Tibial nerve (tissue), 4 donors: ENCODE results near the gene SPATA46. TPM values are rescaled to one million over a fixed set of nuclear protein-coding genes. Genes with fewer than 3 reads are reported as not detected.
"Not testable (repeated sequence)": the region's sequence is repeated elsewhere in the genome, so short reads cannot be mapped to it uniquely, and the experiment has no call there.

Experiments used
- DNase-seq, 2 donors: peaks; one replicate each; pipeline ENCODE4 v3.0.0-alpha.2; 2019; ENCODE audit warnings: low spot score in 2 of 2
- H3K27ac ChIP-seq, 4 donors: fragments of 200-600 bp; sonication (generic) in 3 of 4; one replicate each; pipeline ENCODE4 v1.5.1; 2017 to 2019; ENCODE audit warnings: mild to moderate bottlenecking in 1 of 4
- H3K27me3 ChIP-seq, 2 donors: fragments of 200-600 bp; sonication (generic) in 1 of 2; one replicate each; pipeline versions ENCODE4 v1.5.1 to v1.6.0; 2017 to 2019
- H3K36me3 ChIP-seq, 3 donors: fragments of 200-600 bp; sonication (generic); one replicate each; pipeline ENCODE4 v1.5.1; 2018 to 2019
- H3K4me1 ChIP-seq, 4 donors: fragments of 200-600 bp; sonication (generic) in 3 of 4; one replicate each; pipeline ENCODE4 v1.5.1; 2017 to 2019
- H3K4me3 ChIP-seq, 4 donors: fragments of 200-600 bp; sonication (generic) in 3 of 4; one replicate each; pipeline ENCODE4 v1.5.1; 2017 to 2019; ENCODE audit warnings: mild to moderate bottlenecking in 1 of 4, moderate library complexity in 1 of 4
- H3K9me3 ChIP-seq, 4 donors: fragments of 200-600 bp; sonication (generic) in 3 of 4; one replicate each; pipeline ENCODE4 v1.5.1; 2017 to 2019
- EP300 ChIP-seq, 2 donors: sonication (generic); formaldehyde crosslinking; IDR thresholded peaks; one replicate each; pipeline ENCODE4 v1.6.1; 2017; ENCODE audit warnings: antibody characterized with exemption in 2 of 2, mild to moderate bottlenecking in 1 of 2
- POLR2A ChIP-seq, 2 donors: fragments of 450-650 bp; IDR thresholded peaks; one replicate each; pipeline ENCODE4 v1.6.1; 2017; ENCODE audit warnings: antibody characterized with exemption in 2 of 2, mild to moderate bottlenecking in 2 of 2, moderate library complexity in 2 of 2
- WGBS, 2 donors: methylation state at CpG; one replicate each; pipeline ENCODE4 v1.1.5; 2018; 5-methylcytosine and 5-hydroxymethylcytosine counted together
- total RNA-seq, 4 donors: library from RNA; depleted of rRNA; stranded (reverse); fragments of >200 nt; gene quantifications; one replicate each; pipeline ENCODE4 v1.1.0, GENCODE V29; 2016
- TF ChIP-seq, protein P1 (sequence below), 5 experiments: fragments of 200-600 bp in 3 of 5; fragments of 450-650 bp in 2 of 5; sonication (generic) in 3 of 5; IDR thresholded peaks; one replicate each; pipeline ENCODE4 v1.5.1; 2016 to 2019; ENCODE audit warnings: antibody characterized with exemption in 5 of 5, mild to moderate bottlenecking in 3 of 5, moderate library complexity in 2 of 5

Gene SPATA46
- total RNA-seq, 4 donors from 2014 or later = not detected

- Histone ChIP-seq H3K27ac (no peak overlapping the region), H3K36me3 (peaks cover 0 to 22% (median 0%) of the 10 kb centered on the region in 3 donors), H3K27me3 (no peaks in the 10 kb centered on the region), H3K4me1 (no peaks in the 10 kb centered on the region), H3K9me3 (no peaks in the 10 kb centered on the region), H3K4me3 (no peak overlapping the region)
- TF ChIP-seq EP300 (IDR thresholded peaks at IDR 0.05) (no peak), POLR2A (IDR thresholded peaks at IDR 0.05) (no peak)
- TF ChIP-seq, protein P1, sequence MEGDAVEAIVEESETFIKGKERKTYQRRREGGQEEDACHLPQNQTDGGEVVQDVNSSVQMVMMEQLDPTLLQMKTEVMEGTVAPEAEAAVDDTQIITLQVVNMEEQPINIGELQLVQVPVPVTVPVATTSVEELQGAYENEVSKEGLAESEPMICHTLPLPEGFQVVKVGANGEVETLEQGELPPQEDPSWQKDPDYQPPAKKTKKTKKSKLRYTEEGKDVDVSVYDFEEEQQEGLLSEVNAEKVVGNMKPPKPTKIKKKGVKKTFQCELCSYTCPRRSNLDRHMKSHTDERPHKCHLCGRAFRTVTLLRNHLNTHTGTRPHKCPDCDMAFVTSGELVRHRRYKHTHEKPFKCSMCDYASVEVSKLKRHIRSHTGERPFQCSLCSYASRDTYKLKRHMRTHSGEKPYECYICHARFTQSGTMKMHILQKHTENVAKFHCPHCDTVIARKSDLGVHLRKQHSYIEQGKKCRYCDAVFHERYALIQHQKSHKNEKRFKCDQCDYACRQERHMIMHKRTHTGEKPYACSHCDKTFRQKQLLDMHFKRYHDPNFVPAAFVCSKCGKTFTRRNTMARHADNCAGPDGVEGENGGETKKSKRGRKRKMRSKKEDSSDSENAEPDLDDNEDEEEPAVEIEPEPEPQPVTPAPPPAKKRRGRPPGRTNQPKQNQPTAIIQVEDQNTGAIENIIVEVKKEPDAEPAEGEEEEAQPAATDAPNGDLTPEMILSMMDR (IDR thresholded peaks at IDR 0.05) = no peak
- 90 to 96% methylated on average over 10 of the region's 10 CpGs for WGBS, 2 donors
- DNase-seq = no peak
Measured at GRCh38 chr1:162359523-162360236, 17.0 kb downstream of the SPATA46 start.

DNA sequence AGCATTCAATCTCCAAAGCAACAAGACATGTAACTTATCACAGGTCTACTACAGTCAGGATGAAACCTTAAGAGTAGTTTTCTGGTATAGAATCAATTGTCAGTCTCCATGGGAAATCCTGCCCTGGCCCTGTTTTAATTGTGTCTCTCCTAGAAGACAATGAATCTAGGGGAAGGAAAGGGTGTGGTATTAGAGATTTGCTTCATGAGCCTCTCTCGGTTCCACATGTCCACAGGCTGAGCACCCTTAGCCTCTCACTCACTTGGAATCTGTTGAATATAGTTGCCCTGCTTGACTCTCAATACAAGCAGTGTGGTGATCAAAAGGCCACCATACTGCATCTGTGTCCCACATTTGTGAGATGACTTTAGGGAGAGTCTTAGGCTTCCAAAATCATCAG is 17.7 kb downstream of the SPATA46 start:
- TF ChIP-seq EP300 (IDR thresholded peaks at IDR 0.05) (no peak), POLR2A (IDR thresholded peaks at IDR 0.05) (no peak)
- TF ChIP-seq, protein P1 (IDR thresholded peaks at IDR 0.05) = no peak
- H3K27ac ChIP-seq = no peak overlapping the region
- no peaks in the 10 kb centered on the region for H3K27me3 ChIP-seq
- DNase-seq = no peak
- whole genome bisulfite sequencing, 2 donors = 50 to 63% methylated on average over 1 of the region's 1 CpG
- no peaks in the 10 kb centered on the region for H3K4me1 ChIP-seq
- H3K4me3 ChIP-seq = no peak overlapping the region
- H3K9me3 ChIP-seq = no peaks in the 10 kb centered on the region
- H3K36me3 ChIP-seq = peaks cover 0 to 22% (median 0%) of the 10 kb centered on the region in 3 donors

DNA sequence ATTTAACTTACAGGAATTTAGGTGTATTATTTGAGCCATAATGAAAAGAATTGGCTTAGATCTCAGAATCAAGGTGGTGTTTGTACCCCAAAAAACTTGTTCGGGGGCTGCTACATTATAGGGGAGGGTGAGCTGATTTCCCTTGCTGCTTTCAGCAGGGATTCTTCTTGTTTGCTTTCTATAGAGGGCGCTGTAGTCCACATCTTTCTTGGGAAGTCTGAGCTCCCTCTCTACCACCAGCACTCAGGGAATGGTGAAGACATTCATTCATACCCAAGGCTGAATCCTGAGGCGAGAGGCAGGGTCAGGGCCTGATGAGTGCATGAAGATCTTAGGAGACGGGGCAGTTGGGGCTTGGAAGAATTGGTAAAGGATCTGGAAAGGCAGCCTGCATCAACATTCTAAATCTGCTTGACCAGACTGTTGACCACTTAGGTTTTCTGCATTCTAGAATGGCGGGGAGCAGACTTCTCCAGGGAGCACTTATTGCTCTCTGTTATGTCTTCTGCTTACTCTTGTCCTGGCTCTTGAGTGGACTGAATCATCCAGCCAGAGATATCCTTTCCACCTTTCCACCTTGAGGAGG is 18.9 kb downstream of the SPATA46 start:
- Histone ChIP-seq H3K9me3 (no peaks in the 10 kb centered on the region), H3K4me1 (no peaks in the 10 kb centered on the region), H3K27me3 (no peaks in the 10 kb centered on the region), H3K4me3 (no peak overlapping the region), H3K36me3 (peaks cover 0 to 22% (median 0%) of the 10 kb centered on the region in 3 donors), H3K27ac (no peak overlapping the region)
- TF ChIP-seq, protein P1 (IDR thresholded peaks at IDR 0.05) = peak in 4 of 5 experiments; percentile 11 to 26 (median 20)
- no peak for TF ChIP-seq POLR2A (IDR thresholded peaks at IDR 0.05)
- no peak for DNase-seq
- 50 to 57% methylated on average over 5 of the region's 5 CpGs for WGBS, 2 donors

DNA sequence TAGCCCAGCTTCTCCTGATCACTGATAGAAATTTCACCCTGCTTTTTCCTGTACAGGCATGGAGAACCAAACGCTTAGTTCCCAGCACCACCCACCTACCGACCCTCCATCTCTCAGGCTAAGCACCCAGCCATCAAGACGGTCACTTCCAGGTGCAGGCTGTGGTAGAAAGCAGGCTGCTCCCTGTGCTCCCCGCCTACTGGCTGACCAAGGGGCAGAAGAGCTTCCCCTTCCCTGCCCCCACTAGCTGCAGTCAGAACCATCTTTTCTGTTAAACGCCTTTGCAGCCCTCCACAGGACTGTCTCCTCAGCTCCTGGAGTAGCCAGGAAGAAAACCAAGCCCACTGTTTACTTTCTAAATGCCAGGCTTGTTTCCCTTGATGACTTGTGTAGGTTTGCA is 23.0 kb downstream of the SPATA46 start:
- 74 to 82% methylated on average over 5 of the region's 5 CpGs for WGBS, 2 donors
- H3K27me3 ChIP-seq = no peaks in the 10 kb centered on the region
- no peaks in the 10 kb centered on the region for H3K9me3 ChIP-seq
- peaks cover 0 to 13% (median 3%) of the 10 kb centered on the region in 4 donors for H3K4me1 ChIP-seq
- TF ChIP-seq, protein P1 (IDR thresholded peaks at IDR 0.05) = no peak
- TF ChIP-seq EP300 (IDR thresholded peaks at IDR 0.05) (no peak), POLR2A (IDR thresholded peaks at IDR 0.05) (no peak)
- H3K36me3 ChIP-seq = peaks cover 0 to 22% (median 0%) of the 10 kb centered on the region in 3 donors
- no peak overlapping the region for H3K4me3 ChIP-seq
- no peak for DNase-seq
- no peak overlapping the region for H3K27ac ChIP-seq

DNA sequence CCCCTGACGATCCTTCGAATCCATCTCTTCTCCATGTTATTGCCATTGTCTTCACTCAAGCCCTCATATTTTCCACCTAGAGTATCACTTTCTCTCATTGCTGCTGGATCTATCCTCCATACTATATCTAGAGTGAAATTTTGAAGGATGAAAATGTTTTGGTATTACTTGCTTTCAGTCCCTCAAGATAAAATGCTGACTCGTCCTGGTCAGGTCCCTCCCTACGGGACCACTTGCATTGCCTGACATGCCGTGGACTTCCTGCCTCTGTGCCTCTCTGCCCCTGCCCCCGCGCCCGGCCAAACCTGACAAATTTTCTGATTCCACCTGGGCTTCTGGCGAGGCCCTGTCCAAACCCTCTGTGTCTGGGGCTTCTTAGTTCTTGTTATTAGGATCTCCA is 23.6 kb downstream of the SPATA46 start:
- TF ChIP-seq, protein P1 (IDR thresholded peaks at IDR 0.05) = no peak
- no peak for TF ChIP-seq EP300 (IDR thresholded peaks at IDR 0.05)
- TF ChIP-seq POLR2A (IDR thresholded peaks at IDR 0.05) = no peak
- Histone ChIP-seq H3K4me3 (no peak overlapping the region), H3K27ac (no peak overlapping the region), H3K27me3 (no peaks in the 10 kb centered on the region), H3K4me1 (peaks cover 0 to 13% (median 3%) of the 10 kb centered on the region in 4 donors), H3K36me3 (peaks cover 0 to 22% (median 0%) of the 10 kb centered on the region in 3 donors), H3K9me3 (no peaks in the 10 kb centered on the region)
- 88 to 91% methylated on average over 9 of the region's 9 CpGs for WGBS, 2 donors
- DNase-seq = no peak

GRCh38 chr1:162351874-162352273 is 24.8 kb downstream of the SPATA46 start:
- H3K27me3 ChIP-seq, DNase-seq: not testable (repeated sequence)
- WGBS, 2 donors = 69 to 86% methylated on average over 3 to 4 of the region's 4 CpGs

More at GRCh38 chr1:162351874-162352273, 24.8 kb downstream of the SPATA46 start:
- H3K4me3 ChIP-seq, H3K9me3 ChIP-seq, H3K27ac ChIP-seq: not testable (repeated sequence)
- Histone ChIP-seq H3K36me3 (peaks cover 0 to 18% (median 0%) of the 10 kb centered on the region in 3 donors), H3K4me1 (peaks cover 0 to 13% (median 3%) of the 10 kb centered on the region in 4 donors)
